Astrocyte (in vitro differentiated cells and primary cell): Measurements from ENCODE around the gene ABCA1. TPM values are rescaled to one million over a fixed set of nuclear protein-coding genes. Genes with fewer than 3 reads are reported as not detected.

Experiments used
- DNase-seq: peaks from one replicate; pipeline ENCODE4 v3.0.0-alpha.2; 2010; ENCODE audit warnings: low read depth
- FAIRE-seq: peaks from 2 replicates; lab custom pipeline; 2011; peaks lifted over from hg19 to GRCh38; lab: Jason Lieb, UNC
- H2AFZ ChIP-seq: 2 replicates; pipeline ENCODE4 v1.6.0; 2012; ENCODE audit warnings: low read depth, low read length, inconsistent platforms
- H3K27ac ChIP-seq: 2 replicates; pipeline ENCODE4 v1.5.1; 2011; ENCODE audit warnings: low read depth, low read length, inconsistent platforms
- H3K27me3 ChIP-seq: 2 replicates; pipeline ENCODE4 v1.6.0; 2011; ENCODE audit warnings: low read length, inconsistent platforms; ENCODE audit not compliant: insufficient read depth
- H3K36me3 ChIP-seq: 2 replicates; pipeline ENCODE4 v1.5.1; 2011; ENCODE audit warnings: low read length, inconsistent platforms; ENCODE audit not compliant: insufficient read depth
- H3K4me1 ChIP-seq: 2 replicates; pipeline ENCODE4 v1.5.1; 2011; ENCODE audit warnings: low read length, inconsistent platforms; ENCODE audit not compliant: insufficient read depth
- H3K4me2 ChIP-seq: 2 replicates; pipeline ENCODE4 v1.6.0; 2012; ENCODE audit warnings: low read length, inconsistent platforms
- H3K4me3 ChIP-seq: 2 replicates; pipeline ENCODE4 v1.5.1; 2011; ENCODE audit warnings: low read depth, mild to moderate bottlenecking, low read length, inconsistent platforms; ENCODE audit not compliant: insufficient read depth
- H3K79me2 ChIP-seq: 2 replicates; pipeline ENCODE4 v1.6.0; 2012; ENCODE audit warnings: mild to moderate bottlenecking, low read length, inconsistent platforms; ENCODE audit not compliant: insufficient read depth
- H3K9ac ChIP-seq: 2 replicates; pipeline ENCODE4 v1.6.0; 2012; ENCODE audit warnings: mild to moderate bottlenecking, low read length, inconsistent platforms
- H3K9me3 ChIP-seq: 2 replicates; pipeline ENCODE4 v1.5.1; 2012; ENCODE audit warnings: low read depth, mild to moderate bottlenecking, low read length, inconsistent platforms; ENCODE audit not compliant: insufficient read depth
- H4K20me1 ChIP-seq: 2 replicates; pipeline ENCODE4 v1.6.0; 2012; ENCODE audit warnings: low read length, inconsistent platforms; ENCODE audit not compliant: insufficient read depth
- H3K27ac Mint-ChIP-seq: one replicate; pipeline ENCODE4 v1.8.0; 2021; ENCODE audit warnings: mild to moderate bottlenecking, mixed read lengths; ENCODE audit not compliant: unreplicated experiment
- H3K27me3 Mint-ChIP-seq: one replicate; pipeline ENCODE4 v1.8.0; 2021; ENCODE audit warnings: low read depth, mixed read lengths; ENCODE audit not compliant: unreplicated experiment
- H3K36me3 Mint-ChIP-seq: one replicate; pipeline ENCODE4 v1.8.0; 2021; ENCODE audit warnings: low read depth, mixed read lengths; ENCODE audit not compliant: unreplicated experiment
- H3K4me1 Mint-ChIP-seq: one replicate; pipeline ENCODE4 v1.8.0; 2021; ENCODE audit warnings: low read depth, mixed read lengths; ENCODE audit not compliant: unreplicated experiment
- H3K4me3 Mint-ChIP-seq: one replicate; pipeline ENCODE4 v1.8.0; 2021; ENCODE audit warnings: mild to moderate bottlenecking, moderate library complexity, mixed read lengths; ENCODE audit not compliant: unreplicated experiment
- H3K9me3 Mint-ChIP-seq: one replicate; pipeline ENCODE4 v1.8.0; 2021; ENCODE audit warnings: mild to moderate bottlenecking, mixed read lengths; ENCODE audit not compliant: unreplicated experiment
- EZH2 ChIP-seq: IDR thresholded peaks from 2 replicates; pipeline ENCODE4 v1.6.1; 2012; ENCODE audit warnings: mild to moderate bottlenecking, low read length, inconsistent platforms; ENCODE audit not compliant: insufficient read depth
- total RNA-seq: library from RNA; stranded (reverse); gene quantifications from 2 replicates; pipeline ENCODE4 v1.2.1, GENCODE V29; 2021
- TF ChIP-seq, protein P1 (sequence below): IDR thresholded peaks from 2 replicates; pipeline ENCODE4 v1.5.1; 2011; ENCODE audit warnings: low read depth, mild to moderate bottlenecking, inconsistent platforms, low read length, moderate library complexity; ENCODE audit not compliant: insufficient read depth

The ABCA1 gene
- total RNA-seq, 1 donor from 2014 or later, result 109 TPM

DNA sequence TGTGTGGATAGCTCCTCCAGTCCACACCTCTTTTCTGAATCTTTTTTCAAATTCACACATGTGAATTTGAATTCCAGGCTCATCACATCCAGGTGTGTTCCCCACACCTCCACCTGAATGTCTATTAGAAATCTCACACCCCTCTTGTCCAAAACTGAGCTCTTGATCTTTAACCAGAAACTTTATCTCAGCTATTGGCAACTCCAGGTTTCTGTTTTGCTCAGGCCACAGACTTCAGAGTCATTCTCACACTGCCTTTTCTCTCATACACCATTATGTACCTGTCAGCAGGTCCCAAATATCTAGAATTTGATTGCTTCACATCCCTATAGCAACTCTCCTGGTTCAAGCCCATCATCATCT, 152.4 kb downstream of the ABCA1 start:
- H3K27ac Mint-ChIP-seq, result no peak overlapping the region
- H3K9ac ChIP-seq, result no peak overlapping the region
- H3K9me3 Mint-ChIP-seq, result no peaks in the 10 kb centered on the region
- no peak for FAIRE-seq
- H3K4me3 ChIP-seq, result no peak overlapping the region
- no peak overlapping the region for H3K4me3 Mint-ChIP-seq
- H3K27me3 Mint-ChIP-seq, result no peaks in the 10 kb centered on the region
- no peak overlapping the region for H2AFZ ChIP-seq
- H3K36me3 ChIP-seq, result no peaks in the 10 kb centered on the region
- H3K27ac ChIP-seq, result no peak overlapping the region
- TF ChIP-seq EZH2, result no peak
- TF ChIP-seq, protein P1, sequence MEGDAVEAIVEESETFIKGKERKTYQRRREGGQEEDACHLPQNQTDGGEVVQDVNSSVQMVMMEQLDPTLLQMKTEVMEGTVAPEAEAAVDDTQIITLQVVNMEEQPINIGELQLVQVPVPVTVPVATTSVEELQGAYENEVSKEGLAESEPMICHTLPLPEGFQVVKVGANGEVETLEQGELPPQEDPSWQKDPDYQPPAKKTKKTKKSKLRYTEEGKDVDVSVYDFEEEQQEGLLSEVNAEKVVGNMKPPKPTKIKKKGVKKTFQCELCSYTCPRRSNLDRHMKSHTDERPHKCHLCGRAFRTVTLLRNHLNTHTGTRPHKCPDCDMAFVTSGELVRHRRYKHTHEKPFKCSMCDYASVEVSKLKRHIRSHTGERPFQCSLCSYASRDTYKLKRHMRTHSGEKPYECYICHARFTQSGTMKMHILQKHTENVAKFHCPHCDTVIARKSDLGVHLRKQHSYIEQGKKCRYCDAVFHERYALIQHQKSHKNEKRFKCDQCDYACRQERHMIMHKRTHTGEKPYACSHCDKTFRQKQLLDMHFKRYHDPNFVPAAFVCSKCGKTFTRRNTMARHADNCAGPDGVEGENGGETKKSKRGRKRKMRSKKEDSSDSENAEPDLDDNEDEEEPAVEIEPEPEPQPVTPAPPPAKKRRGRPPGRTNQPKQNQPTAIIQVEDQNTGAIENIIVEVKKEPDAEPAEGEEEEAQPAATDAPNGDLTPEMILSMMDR, result no peak
- no peaks in the 10 kb centered on the region for H3K9me3 ChIP-seq
- H3K79me2 ChIP-seq, result no peaks in the 10 kb centered on the region
- peaks cover 5% of the 10 kb centered on the region for H3K36me3 Mint-ChIP-seq
- DNase-seq, result no peak
- no peaks in the 10 kb centered on the region for H3K4me1 ChIP-seq
- H3K27me3 ChIP-seq, result no peaks in the 10 kb centered on the region
- H3K4me1 Mint-ChIP-seq, result peaks cover 14% of the 10 kb centered on the region
- H4K20me1 ChIP-seq, result no peaks in the 10 kb centered on the region
- H3K4me2 ChIP-seq, result no peak overlapping the region

DNA sequence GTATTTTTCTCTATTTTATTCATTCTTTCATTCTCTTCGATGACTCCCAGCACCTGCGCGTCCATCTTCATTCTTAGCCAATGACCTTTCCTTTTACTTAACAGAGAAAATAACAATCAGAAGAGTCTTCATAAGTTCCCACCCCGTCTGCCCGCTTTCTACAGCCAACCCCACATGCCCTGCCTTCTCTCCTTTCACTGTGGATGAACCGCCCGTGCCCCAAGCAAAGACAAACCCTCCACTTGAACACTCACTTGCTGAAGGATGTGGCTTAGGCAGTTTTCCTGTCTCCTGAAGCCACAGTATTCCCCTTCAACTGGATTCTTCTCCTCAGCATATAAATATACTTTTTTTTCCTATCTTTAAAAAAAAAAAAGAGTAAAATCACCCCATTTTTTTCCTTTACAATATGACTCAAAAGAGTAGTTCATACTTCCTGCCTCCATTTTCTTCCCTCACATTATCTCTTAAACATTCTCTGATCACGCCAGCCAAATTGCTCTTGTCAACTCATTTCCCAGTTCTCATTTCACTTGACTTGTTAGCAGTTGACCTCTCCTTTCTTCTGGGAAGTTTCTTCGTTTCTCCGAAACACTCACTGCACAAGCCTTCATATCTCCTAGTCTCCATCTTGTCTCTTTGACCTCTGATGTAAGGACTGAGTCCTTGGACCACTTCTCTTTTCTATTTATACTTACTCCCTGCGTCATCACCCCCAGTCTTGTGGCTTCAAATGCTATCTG, 153.0 kb downstream of the ABCA1 start:
- no peak for FAIRE-seq
- H3K4me1 ChIP-seq, result no peaks in the 10 kb centered on the region
- no peak overlapping the region for H3K4me3 ChIP-seq
- no peak overlapping the region for H2AFZ ChIP-seq
- no peak overlapping the region for H3K27ac ChIP-seq
- no peak overlapping the region for H3K4me2 ChIP-seq
- H3K79me2 ChIP-seq, result no peaks in the 10 kb centered on the region
- H3K9me3 ChIP-seq, result no peaks in the 10 kb centered on the region
- H4K20me1 ChIP-seq, result no peaks in the 10 kb centered on the region
- H3K36me3 ChIP-seq, result no peaks in the 10 kb centered on the region
- TF ChIP-seq, protein P1, result no peak
- no peak for TF ChIP-seq EZH2
- Mint-ChIP-seq H3K27ac (no peak overlapping the region), H3K36me3 (peaks cover 5% of the 10 kb centered on the region), H3K4me1 (peaks cover 14% of the 10 kb centered on the region), H3K4me3 (no peak overlapping the region), H3K27me3 (no peaks in the 10 kb centered on the region), H3K9me3 (no peaks in the 10 kb centered on the region)
- H3K27me3 ChIP-seq, result no peaks in the 10 kb centered on the region
- H3K9ac ChIP-seq, result no peak overlapping the region
- DNase-seq, result no peak

DNA sequence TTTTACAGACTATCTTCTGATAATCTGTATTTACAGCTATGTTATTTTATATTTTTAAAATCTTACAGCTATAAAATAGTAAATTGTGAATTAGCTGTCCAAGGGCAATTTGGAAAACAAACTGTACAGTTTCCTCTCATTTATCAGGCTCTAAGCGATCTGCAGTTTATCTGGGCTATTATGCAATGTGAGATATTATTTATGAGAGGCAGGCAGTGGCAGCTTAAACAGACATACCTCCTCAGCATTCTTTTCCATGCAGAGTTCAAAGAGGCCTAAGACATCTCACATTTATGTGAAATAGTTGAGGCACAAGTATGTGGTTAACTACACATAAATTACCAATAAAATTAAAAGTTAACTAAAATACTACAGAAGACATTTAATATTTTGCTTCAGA, 153.8 kb downstream of the ABCA1 start:
- Mint-ChIP-seq H3K9me3 (no peaks in the 10 kb centered on the region), H3K36me3 (peaks cover 5% of the 10 kb centered on the region), H3K27me3 (no peaks in the 10 kb centered on the region), H3K27ac (no peak overlapping the region), H3K4me3 (no peak overlapping the region), H3K4me1 (peaks cover 14% of the 10 kb centered on the region)
- Histone ChIP-seq H3K27ac (no peak overlapping the region), H3K9ac (no peak overlapping the region), H3K79me2 (no peaks in the 10 kb centered on the region), H3K27me3 (no peaks in the 10 kb centered on the region), H3K4me1 (no peaks in the 10 kb centered on the region), H2AFZ (no peak overlapping the region), H4K20me1 (no peaks in the 10 kb centered on the region), H3K4me3 (no peak overlapping the region), H3K36me3 (no peaks in the 10 kb centered on the region), H3K4me2 (no peak overlapping the region), H3K9me3 (no peaks in the 10 kb centered on the region)
- FAIRE-seq (no peak), DNase-seq (no peak)
- TF ChIP-seq, protein P1, result no peak
- TF ChIP-seq EZH2, result no peak
